Epithelial cell of proximal tubule (primary cell): ENCODE data around the gene MICALL1. TPM values are rescaled to one million over a fixed set of nuclear protein-coding genes. Genes with fewer than 3 reads are reported as not detected.

ENCODE experiments used
- DNase-seq: peaks from one replicate; pipeline ENCODE4 v3.0.0-alpha.2; 2011; ENCODE audit warnings: low read depth
- H3K4me3 ChIP-seq: 2 replicates; pipeline ENCODE4 v1.5.1; 2011; ENCODE audit warnings: low read depth, mild to moderate bottlenecking, low read length
- CTCF ChIP-seq: conservative IDR thresholded peaks from 2 replicates; pipeline ENCODE4 v1.5.1; 2012; ENCODE audit warnings: low read depth, mild to moderate bottlenecking, low read length
- total RNA-seq: library from RNA; depleted of rRNA; stranded (reverse); fragments of >200 nt; gene quantifications from 2 replicates; pipeline ENCODE4 v1.2.3, GENCODE V29; 2015

MICALL1 gene
- total RNA-seq, 1 donor from 2014 or later: 74.8 TPM

GRCh38 chr22:37924386-37925065 is 18.4 kb downstream of the MICALL1 start:
- no peak for DNase-seq
- no peak for TF ChIP-seq CTCF
- H3K4me3 ChIP-seq: no peak overlapping the region

- no peak for DNase-seq
- H3K4me3 ChIP-seq: no peak overlapping the region
- no peak for TF ChIP-seq CTCF
Measured at GRCh38 chr22:37925330-37925729, 19.2 kb downstream of the MICALL1 start.

- DNase-seq: no peak
- no peak for TF ChIP-seq CTCF
- H3K4me3 ChIP-seq: no peak overlapping the region
Measured at GRCh38 chr22:37925767-37926166, 19.7 kb downstream of the MICALL1 start.

GRCh38 chr22:37926358-37926757 is 20.3 kb downstream of the MICALL1 start:
- TF ChIP-seq CTCF: no peak
- DNase-seq: no peak
- H3K4me3 ChIP-seq: no peak overlapping the region

GRCh38 chr22:37926771-37927636 is 20.9 kb downstream of the MICALL1 start:
- no peak for DNase-seq
- no peak for TF ChIP-seq CTCF

GRCh38 chr22:37927637-37927936 is 21.5 kb downstream of the MICALL1 start:
- TF ChIP-seq CTCF: no peak

More at GRCh38 chr22:37926771-37927636, 20.9 kb downstream of the MICALL1 start:
- H3K4me3 ChIP-seq: no peak overlapping the region

GRCh38 chr22:37929390-37929789 is 23.3 kb downstream of the MICALL1 start:
- DNase-seq: no peak
- H3K4me3 ChIP-seq: no peak overlapping the region
- no peak for TF ChIP-seq CTCF

More at GRCh38 chr22:37927637-37927936, 21.5 kb downstream of the MICALL1 start:
- H3K4me3 ChIP-seq: no peak overlapping the region
- DNase-seq: no peak
